EH (cell line): ENCODE measurements around the gene ITPKC.
"Not testable (repeated sequence)": the region's sequence is repeated elsewhere in the genome, so short reads cannot be mapped to it uniquely, and the experiment has no call there.

Experiments used
- DNase-seq: peaks from one replicate; pipeline ENCODE4 v3.0.0-alpha.2; 2015; ENCODE audit warnings: low read depth

Gene ITPKC

DNA sequence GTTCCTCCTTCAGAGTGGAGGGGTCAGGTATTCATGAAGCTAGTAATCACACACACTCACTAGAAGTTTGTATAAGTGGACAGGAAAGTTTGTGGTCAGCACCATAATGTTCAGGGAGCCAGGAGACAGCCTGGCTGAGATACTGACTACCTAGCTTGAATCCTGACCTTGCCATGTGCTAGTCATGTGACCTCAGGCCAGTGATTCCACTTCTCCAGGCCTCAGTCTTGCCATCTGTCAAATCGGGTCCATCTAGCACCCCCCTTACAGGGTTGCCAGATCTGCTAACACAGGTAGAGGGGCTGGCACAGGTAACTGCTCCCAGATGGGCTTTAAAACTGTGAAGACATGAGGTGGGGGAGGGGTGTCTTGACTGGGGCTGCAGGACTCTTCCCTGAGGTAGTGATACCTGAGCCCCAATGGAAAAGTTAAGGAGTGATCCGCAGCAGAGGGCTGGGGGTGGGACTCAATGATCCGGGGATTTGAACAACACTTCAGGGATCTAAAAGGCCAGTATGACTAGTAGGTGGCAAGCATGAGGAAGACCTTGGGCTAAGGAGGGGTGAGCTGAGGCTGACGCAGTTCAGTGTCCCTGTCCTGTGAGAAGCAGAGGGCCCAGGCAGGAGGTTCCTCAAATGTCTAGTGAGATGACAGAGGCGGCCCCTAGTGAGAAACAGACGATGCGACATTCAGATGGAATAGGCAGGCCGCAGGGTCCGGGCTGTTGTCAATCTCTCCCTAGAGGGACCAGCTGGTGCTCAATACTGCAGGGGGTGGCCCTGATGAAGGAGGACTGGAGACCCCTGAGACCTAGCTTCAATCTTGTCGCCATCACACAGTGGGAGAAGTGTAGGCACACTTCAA, 24.8 kb downstream of the ITPKC start:
- DNase-seq = no peak

DNA sequence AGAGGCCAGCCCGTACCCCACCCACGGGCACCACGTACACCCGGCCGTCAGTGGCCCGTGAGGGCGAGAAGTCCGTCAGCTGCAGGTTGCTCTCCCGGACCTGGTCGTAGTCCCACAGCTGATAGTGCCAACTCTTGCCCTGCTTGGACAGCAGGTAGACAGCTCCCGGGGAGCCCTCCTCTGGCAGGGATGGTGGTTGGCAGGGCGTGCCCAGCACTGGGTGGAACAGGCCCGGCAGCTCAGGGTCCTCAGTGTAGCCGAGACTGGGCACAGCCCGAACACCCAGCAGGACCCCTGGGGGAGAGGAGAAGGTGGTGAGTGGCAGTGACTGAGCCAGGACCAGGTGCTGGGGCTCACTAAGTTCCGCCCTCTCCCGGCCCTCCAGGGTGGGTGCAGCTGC, 25.6 kb downstream of the ITPKC start:
- no peak for DNase-seq

DNA sequence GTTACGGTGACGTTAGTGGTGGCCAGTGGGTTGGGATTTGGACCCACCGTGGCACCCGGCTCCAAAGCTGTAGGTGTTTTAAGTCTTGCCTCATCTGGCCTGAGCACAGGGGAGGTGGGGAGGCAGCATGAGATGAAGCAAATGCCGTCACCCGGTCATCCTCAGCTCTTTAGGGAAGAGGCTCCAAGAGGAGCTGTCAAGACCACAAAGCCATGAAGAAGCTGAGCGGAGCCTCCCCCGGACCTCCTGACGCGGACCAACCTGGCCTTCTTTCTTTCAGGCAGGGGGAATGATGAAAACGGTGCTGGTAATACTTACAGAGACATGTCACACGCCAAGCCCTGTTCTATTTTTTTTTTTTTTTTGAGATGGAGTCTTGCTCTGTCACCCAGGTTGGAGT, 26.0 kb downstream of the ITPKC start:
- no peak for DNase-seq

GRCh38 chr19:40743926-40744325, 27.0 kb downstream of the ITPKC start:
- no peak for DNase-seq

DNA sequence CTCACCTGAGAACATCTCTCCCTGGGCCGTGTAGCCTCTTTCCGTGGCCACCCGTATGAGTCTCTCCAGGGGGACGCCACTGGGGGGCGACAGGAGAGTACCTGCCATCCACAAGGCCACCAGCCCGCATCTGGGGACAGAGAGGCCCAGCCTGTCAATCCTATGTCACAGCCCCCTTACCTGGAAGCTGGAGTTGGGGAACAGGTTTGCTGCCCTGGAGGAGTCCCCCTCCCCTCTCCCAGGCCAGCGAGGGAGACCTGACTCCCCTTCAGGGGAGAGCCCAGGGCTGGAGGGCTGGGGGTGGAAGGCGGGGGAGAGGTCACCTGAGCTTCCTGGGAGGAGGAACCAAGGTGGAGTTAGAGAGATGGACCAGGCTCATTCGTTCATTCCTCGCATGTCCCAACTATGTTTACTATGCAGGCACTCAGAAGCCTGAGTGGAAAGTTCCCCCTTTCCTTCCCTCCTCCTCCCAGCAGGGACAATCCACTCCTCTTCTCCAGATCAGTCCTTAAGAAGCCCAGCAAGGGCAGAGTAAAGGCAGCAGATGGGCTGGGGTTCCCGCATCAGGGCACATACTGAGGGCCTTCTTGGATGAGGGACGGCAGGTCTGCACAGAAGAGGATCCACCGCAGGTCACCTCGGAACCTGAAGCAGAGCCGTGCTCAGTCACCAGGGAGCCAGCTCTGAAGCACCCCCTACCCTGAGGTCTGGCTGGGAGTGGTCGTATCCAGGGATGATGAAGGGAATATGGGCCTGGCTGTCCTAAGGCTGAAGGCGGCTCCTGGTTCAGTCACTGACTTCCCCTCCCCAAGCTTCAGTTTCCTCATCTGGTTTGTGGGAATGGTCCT, 27.9 kb downstream of the ITPKC start:
- DNase-seq = peak; percentile 41

DNA sequence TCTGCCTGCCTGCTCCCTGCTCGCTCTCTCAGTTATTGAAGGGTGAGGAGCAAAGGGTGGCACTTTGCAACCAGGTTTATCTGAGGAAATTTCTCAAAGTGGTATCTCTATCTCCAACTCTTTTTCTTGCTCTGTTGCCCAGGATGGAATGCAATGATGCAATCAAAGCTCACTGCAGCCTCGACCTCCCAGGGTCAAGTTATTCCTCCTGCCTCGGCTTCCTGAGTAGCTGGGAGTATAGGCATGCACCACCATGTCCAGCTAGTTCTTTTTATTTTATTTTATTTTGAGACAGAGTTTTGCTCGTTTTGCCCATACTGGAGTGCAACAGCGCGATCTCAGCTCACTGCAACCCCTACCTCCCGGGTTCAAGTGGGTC, 28.5 kb downstream of the ITPKC start:
- peak; percentile 80 for DNase-seq

DNA sequence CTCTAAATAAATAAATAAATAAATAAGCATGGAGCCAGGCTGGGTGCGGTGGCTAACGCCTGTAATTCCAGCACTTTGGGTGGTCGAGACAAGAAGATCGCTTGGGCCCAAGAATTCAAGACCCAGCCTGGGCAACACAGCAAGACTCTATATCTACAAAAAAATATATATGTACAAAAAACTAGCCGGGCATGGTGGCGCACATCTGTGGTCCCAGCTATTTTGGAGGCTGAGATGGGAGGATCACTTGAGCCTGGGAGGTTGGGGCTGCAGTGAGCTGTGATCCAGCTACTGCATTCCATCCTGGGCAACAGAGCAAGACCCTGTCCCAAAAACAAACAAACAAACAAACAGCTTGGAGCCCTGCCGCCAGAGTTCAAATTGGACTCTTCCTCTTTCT, 30.6 kb downstream of the ITPKC start:
- no peak for DNase-seq

DNA sequence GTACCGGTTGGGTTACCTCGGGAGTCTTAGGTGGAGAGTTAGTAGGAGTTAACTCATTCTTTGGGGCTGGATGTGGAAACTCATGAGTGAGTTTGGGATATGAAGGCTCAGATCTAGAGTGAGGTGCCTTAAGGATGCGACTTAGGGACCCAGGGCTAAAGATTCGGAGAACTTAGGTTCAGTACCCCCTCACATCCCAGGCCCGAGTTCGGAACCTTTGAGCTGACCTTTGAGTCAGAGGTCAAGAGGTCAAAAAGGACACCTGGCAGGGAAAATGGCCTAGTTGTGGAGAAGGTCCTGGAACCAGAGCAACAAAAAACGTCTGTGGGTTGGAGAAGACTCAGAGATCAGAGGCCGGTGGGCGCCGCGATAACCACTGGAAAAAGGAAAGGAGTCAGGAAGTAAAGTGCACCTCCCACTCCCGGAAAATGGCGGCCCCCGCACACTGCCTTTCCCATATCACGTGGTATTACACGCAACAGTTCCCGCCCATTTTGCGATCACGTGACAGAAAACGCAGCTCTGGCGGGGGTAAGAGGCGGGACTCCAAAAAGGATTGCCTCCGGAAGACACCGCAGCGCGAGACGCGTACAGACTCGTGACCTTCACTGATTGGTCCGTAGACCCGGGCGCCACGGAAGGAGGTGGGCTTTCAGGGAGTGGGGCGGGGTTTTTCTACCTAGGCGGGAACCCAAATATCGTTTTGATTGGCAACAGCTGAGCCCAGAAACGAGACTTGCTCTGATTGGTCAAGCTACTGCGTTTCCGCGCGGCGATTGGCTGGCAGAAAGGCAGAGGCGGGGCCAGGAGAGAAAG, 33.4 kb downstream of the ITPKC start, which contains the start of gene ACTMAP:
ACTMAP (minus strand) TSS at position 420 of the 816 bp plus-strand sequence. CDS start 674 bp downstream, outside the sequence.
- peak; percentile 100 for DNase-seq

GRCh38 chr19:40750874-40751537, 34.1 kb downstream of the ITPKC start, which contains the start of gene SNRPA:
SNRPA (plus strand) TSS chr19:40751203; CDS start chr19:40751409, 206 bp downstream.
- DNase-seq = peak; percentile 98

DNA sequence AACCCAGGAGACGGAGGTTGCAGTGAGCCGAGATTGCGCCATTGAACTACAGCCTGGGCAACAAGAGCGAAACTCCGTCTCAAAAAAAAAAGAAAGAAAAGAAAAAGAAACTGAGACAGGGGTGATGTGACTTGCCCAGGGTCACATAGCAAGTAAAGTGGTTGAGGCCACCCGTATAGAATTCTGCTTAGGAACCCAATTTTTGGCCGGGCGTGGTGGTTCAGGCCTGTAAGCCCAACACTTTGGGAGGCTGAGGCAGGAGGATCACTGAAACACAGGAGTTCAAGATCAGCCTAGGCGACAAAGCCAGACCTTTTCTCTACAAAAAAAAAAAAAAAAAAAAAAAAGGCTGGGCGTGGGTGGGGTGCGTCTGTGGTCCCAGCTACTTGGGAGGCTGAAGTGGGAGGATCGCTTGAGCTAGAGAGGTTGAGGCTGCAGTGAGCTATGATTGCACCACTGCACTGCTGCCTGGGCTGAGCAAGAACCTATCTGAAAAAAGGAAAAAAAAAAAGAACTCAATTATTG, 35.4 kb downstream of the ITPKC start:
- no peak for DNase-seq

DNA sequence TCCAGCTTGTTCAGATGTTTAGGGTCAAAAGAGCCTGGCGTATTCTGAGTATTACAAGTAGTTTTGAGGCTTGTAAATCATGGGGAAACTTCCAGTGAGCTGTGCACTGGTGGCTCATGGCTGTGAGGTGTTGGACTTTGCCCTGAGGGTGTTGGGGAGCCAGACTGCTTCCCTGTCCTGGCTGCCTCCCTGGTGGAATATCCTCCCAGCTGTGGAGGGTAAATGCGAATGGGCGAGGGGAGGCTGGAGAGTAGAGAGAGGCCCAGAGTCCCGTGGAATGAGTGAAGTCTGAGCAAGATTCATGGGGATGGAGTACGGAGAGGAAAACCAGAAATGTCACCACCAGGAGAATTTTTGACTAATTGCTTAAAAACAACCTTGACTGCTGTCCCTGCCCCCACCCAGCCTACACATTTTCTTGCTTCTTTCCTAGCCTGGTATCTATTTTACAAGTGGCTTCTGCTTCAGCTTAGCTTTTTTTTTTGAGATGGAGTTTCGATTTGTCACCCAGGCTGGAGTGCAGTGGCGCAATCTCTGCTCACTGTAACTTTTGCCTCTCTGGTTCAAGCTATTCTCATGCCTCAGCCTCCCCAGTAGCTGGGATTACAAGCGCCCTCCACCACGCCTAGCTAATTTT, 37.8 kb downstream of the ITPKC start:
- DNase-seq = peak; percentile 44

DNA sequence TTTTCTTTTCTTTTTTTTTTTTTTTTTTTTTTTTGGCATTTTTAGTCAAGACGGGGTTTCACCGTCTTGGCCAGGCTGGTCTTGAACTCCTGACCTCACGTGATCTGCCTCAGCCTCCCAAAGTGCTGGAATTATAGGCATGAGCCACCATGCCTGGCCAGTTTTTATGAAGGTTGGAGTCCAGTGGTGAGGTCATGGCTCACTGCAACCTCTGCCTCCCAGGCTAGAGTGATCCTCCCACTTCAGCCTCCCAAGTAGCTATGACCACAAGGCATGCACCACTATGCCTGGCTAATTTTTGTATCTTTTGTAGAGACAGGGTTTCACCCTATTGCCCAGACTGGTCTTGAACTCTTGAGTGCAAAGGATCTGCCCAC, 38.3 kb downstream of the ITPKC start:
- DNase-seq = no peak

DNA sequence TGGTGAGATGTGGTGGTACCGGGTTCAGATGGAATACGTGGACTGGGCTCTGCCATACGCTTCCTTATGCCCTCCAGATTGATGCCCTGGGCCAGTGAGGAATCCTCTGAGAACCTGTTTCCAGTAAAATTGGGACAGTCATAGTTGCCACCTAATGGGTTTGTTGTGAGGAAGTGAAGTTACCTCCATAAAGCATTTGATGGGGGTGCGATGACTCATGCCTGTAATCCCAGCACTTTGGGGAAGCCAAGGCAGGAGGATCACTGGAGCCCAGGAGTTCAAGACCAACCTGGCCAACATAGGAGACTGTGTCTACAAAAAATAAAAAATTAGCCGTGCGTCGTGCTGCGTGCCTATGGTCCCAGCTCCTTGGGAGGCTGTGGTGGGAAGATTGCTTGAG, 38.9 kb downstream of the ITPKC start:
- no peak for DNase-seq

- no peak for DNase-seq
These were observed 39.7 kb downstream of the ITPKC start for GRCh38 chr19:40756502-40757110.

GRCh38 chr19:40758491-40758890, 41.6 kb downstream of the ITPKC start:
- DNase-seq = no peak

DNA sequence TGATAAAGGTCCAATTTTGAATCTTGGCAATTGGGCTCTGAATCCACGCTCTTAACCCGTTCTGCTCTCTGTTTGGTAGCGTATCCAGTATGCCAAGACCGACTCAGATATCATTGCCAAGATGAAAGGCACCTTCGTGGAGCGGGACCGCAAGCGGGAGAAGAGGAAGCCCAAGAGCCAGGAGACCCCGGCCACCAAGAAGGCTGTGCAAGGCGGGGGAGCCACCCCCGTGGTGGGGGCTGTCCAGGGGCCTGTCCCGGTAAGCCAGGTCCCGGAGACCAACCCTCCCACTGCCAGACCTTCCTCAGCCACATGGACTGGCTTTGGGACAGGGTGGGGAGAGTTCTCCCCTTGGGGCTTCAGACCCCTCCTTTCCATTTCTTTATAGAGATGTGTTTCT, 42.4 kb downstream of the ITPKC start:
- DNase-seq = no peak

GRCh38 chr19:40762754-40763470, 46.0 kb downstream of the ITPKC start:
- DNase-seq = no peak

DNA sequence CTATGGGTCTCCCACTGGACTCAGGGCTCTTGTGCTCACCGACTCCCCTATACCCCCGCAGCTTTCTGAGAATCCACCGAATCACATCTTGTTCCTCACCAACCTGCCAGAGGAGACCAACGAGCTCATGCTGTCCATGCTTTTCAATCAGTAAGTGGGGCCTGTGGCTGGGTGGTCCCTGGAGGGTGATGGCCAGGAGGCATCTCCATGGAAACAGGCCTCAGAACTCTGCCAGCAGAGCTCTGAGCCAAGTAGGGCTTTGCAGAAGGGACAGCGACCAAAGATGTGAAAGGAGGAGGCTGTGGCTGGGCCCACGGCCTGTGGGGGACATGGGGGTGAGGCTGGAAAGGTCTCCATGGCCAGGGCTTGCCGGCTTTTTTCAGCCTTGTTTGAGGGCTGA, 46.6 kb downstream of the ITPKC start:
- no peak for DNase-seq

GRCh38 chr19:40763963-40764362, 47.1 kb downstream of the ITPKC start:
- DNase-seq = no peak

GRCh38 chr19:40766385-40766784, 49.5 kb downstream of the ITPKC start:
- not testable (repeated sequence) for DNase-seq
